ENCODE results near the gene LNX2.
"Not testable (repeated sequence)": the region's sequence is repeated elsewhere in the genome, so short reads cannot be mapped to it uniquely, and the experiment has no call there.

The LNX2 gene

DNA sequence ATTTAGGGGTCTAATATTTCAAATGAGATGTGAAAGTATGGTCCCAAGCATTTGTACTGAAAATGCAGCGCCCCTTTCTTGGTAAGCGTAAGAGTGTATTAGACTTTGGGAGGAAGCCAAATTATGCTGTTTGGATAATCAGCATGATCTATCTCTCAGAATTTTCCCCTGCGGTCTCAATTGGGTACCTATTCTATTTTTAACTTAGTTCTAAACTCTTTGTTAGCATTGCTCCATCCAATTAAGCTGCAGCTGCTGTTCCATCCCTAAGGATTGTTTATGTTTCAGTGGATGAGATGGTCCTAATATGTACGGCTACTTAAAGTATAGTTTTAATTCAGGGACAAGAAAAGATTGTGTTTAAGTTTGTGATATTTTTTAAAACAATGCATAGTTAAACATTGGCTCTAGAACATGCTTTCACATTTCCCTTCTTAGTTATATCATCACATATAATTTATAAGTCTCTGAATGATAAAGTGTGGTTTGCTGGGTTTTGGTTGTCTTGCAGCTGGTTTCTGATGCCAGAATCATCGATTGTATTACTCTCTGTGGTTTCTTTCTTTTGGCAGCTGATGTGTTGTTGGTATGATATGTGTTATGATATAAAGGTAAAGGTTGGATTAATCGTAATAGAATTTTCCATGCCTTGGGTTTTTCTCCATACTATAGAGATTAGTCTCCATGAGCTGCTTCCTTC lies 16.4 kb upstream of the LNX2 start:
- no peak for DNase-seq

DNA sequence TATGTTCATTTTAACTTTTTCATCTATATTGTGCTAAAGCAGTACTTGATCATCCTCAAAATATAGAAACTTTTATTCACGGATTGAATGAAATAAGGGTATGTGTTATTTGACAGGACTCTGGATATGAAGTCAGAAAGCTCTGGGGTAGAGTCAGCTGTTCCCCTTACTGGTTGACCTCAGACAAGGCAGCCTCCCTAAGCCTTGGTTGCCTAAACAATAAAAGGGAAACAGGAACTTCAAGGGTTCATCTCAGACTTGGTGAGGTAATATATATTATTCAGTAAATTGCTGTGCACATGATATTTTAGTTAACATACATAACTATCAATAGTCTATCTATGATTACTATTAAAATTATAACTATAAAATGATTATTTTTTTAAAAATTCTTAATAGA lies 14.9 kb upstream of the LNX2 start:
- DNase-seq = no peak

DNA sequence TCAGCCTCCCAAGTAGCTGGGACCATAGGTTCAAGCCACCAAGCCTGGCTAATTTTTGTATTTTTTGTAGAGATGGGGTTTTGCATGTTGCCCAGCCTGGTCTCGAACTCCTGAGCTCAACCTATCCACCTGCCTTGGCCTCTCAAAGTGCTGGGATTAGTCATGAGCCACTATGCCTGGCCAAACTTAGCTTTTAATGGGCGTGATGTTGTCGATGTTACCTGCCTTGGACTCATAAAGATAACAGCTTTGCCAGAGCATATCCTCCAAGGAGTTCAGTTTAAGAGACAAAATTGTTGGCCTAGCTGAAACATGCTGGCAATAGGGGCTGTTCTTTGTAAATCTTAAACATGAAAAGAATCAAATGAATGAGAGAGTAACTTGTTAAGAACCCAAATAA lies 14.5 kb upstream of the LNX2 start:
- no peak for DNase-seq

DNA sequence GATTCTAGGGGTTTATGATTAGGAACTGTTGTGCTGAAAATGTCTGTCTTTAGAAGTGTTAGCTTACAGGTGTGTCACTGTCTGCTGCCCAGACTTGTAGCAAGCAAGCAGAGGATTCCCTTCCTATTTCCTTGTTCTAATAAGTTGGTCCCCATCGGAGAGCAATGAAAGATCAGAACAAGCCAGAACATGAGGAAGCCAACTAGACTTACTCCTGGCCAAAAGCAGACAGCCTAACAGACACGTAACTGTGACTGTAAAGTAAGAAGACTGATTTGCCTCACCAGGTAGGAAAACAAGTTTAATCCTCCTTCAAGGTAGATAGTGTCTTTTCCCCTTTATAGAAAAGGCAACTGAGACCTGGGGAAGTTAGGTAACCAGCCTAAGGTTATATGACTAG lies 13.9 kb upstream of the LNX2 start:
- no peak for DNase-seq

DNA sequence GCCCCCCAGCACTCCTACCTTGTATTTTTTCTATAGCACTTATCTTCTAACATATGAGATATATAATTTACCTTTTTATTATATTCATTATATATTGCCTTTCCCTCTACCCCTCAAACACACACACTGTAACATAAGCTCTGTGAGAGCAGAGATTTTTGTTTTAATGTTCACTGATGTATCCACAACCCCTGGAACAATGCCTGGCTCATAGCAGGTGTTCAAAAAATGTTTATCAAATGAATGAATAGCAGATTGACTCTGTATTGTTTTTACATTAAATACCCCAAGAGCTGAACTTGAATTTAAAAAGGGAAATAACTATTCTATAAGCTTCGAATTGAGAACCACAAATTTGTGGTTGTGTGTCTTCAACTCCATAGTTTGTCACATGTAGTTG lies 12.3 kb upstream of the LNX2 start:
- no peak for DNase-seq

DNA sequence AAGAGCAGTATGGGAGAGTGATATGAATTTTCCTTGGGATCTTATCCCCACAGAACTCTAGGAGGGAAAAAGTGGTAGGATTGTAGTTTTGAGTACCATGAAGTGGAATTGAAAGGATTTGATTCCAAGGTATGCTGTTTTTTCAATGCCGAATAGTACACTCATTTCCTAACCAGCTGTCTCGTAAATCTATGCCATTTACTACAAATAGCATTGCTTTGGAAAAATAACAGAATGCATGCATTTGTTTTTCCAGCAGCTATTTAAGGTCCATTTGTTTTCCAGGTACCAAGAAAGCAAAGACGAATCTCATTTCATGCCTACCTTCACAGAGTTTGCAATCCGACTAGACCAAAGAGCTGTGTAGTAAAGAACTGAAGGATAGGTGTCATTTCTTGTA lies 11.9 kb upstream of the LNX2 start:
- DNase-seq = no peak

DNA sequence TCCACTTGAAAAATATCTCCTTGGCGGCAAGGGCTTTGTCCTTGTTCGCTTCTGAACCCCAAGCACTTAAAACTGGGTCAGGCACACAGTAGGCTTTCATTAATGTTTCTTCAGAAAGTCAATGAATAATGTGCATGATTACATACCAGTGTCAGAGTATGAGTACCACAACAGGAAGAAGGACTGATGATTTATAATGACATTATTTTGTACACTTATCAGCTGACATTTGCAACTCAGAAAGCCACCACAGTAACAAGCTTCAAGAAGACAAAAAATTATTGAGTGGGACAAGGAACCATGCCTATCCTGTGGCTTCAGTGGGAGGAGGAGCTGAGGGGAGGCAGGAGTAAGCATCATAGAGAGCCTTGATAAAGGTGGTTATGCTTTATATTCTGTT lies 11.3 kb upstream of the LNX2 start:
- DNase-seq = no peak

DNA sequence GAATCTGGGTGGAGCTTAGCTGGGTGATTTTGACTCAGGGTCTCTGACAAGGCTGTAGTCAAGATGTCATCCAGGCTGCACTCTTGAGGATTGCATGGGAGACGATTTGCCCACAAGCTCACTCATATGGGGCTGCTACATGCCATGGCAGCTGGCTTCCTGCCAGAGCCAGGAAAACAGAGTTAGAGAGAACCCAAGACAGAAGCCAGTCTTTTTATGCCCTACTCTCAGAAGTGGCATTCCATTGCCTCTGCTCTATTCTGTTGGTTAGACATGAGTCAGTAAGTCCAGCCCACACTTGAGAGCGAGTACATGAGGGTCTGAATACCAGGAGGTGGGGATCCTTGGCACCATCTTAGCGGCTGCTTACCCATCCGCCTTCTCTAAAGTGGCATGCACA lies 10.8 kb upstream of the LNX2 start:
- no peak for DNase-seq

DNA sequence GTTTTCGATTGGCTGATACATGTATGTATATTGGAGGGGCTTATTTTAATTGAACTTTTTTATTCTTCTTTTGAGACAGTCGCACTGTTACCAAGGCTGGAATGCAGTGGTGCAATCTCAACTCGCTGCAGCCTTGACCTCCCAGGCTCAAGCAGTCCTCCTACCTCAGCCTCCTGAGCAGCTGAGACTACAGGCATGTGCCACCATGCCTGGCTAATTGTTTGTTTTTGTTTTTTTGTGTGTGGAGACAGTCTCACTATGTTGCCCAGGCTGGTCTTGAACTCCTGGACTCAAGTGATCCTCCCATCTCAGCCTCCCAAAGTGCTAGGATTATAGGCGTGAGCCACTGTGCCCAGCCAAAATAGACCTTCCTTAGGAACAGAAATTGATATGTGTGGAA lies 8.4 kb upstream of the LNX2 start:
- not testable (repeated sequence) for DNase-seq

DNA sequence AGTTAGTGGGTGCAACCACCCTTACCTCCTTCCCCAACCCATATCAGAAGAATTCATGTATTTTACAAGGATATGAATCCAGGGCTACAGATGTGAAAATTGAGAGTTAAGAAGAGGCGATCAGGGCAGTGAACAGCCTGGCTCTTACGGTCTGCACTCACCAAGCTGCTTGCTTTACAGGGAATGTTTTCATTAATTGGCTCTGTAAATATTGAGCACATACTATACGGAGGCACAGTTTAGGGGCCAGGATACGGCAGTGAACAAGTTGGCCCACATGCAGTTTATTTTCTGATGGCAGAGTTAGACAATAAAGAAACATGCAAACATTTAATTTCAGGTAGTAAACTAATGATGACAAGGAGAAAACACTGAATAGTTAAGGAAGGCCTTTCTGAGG lies 7.8 kb upstream of the LNX2 start:
- no peak for DNase-seq

DNA sequence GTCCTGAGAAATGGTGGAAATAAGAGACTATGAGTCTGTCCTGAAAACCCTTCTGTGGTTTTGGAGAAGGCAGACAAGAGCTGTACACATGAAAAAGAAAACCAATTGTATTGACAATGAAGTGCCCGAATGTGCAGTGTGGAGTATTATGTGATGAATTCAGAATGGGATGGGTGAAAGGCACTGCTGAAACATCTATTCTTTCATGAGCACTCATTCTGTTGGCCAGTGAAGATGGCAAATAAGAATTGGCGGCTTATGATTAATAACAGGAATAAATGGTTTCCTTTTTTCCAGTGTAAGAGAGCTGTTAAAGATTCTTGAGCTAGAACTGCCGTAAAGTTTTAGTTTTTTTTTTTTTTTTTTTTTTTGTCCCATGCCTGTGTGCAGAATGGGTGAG lies 7.1 kb upstream of the LNX2 start:
- no peak for DNase-seq

DNA sequence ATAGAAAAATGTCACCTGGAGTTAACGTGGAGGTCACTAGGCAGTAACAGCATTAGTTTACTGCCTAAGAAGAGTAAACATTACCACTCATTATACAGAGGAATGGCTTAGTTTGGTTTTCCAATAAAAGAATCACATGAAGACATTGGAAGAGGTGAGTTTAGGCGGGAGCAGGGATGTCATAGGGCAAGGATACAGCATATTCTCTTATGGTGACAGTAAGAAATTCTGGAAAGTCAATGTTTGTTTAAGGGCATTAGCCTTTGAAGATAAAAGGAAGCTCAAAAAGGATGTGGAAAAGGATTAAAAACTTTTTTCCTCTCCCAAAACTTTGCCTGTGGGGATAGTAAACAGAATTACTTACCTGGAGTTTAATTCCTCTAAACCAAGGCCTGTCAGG lies 5.5 kb upstream of the LNX2 start:
- no peak for DNase-seq

DNA sequence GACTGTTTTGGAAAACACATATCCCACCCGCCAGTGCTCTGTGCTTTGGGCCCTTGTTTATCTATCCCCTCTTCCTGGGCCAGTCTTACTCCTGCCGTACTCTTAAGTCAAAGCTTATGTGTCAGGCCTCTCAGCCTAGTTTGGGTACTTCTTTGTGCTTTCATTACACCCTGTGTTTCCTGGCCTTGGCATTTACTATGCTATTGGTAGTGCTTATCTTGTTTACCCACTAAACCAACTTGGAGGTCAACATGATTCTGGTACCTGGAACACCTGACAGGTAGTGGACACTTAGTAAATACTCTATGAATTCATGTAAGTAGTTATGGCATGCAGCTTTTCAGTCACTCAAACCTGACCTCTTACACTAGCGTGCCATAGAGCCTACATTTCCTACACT lies 3.7 kb upstream of the LNX2 start:
- no peak for DNase-seq

DNA sequence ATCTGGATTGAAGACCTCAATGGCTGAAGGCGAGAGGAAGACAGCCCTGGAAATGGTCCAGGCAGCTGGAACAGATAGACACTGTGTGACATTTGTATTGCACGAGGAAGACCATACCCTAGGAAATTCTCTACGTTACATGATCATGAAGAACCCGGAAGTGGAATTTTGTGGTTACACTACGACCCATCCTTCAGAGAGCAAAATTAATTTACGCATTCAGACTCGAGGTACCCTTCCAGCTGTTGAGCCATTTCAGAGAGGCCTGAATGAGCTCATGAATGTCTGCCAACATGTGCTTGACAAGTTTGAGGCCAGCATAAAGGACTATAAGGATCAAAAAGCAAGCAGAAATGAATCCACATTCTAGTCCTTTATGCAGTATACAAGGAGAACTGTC lies 2.6 kb upstream of the LNX2 start:
- no peak for DNase-seq

DNA sequence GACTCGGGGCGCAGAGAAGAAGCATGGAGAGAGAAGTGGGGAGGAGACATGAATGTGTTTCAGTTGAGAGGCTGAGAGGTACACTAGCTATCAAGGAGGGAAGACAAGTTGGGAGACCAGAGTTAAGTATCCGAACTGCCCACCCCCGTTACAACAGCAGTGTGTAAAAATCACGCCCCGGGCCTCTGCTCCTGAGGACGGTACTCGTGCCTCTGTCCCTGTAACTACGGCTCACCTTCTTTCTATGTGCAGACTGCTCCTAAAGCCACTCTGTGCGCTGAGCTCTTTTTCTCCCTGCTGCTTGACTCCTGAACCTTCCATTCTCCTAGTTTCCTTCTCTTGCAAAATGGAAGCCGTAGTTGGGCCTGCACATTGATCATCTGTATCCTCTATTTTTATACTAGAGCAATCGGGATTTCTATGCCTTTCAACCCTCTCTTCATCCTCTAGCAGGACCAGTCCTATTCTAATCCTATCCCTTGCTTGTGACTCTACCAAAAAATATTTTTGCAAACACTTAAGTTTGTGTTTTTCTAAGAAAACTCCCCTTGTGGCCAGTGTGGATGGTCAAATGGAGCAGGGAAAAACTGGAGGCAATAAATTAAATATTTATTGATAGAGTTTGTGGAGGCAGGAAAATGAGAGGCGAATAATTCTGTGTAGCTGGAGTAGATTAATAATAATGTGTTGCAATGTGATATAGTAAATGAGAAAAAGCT lies 1.9 kb upstream of the LNX2 start:
- no peak for DNase-seq

DNA sequence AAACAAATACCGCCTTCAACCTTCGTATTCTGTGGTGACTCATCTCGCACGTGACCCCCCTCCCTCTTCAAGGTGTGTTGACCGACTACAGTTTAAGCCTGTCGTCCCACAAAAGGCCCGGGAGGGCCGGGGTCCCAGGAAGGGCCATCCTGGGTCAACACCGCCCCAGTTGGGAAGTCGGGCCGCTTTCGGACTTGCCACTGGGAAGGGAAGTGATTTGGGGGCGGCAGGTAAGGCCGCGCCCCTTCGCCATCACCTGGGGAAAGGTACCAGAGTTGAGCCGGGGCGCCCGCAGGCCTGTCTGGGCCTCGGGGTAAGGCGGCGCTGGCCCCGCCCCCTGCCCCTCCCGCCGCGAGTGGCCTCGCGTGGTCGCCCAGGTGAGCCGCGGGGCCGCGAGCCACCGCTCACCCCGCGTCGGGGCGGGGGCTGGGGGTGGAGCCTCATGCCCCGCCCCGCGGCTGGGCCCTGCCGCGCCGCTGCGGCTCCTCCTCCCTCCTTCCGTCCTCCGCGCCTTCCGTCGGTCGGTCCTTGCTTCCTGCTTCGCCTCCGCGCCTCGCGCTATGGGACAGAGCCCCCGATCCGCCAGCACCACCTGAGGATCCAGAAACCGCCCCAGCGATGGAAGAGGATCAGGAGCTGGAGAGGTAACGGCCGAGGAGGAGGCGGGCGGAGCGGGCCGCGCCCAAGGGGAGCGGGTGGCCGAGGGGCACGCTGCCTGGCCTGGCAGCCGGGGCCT lies 1.2 kb upstream of the LNX2 start, which contains the start of gene POLR1D:
POLR1D (plus strand) TSS at position 527 of the 736 bp plus-strand sequence; CDS start at position 619, 92 bp downstream.
- peak; percentile 83 for DNase-seq

DNA sequence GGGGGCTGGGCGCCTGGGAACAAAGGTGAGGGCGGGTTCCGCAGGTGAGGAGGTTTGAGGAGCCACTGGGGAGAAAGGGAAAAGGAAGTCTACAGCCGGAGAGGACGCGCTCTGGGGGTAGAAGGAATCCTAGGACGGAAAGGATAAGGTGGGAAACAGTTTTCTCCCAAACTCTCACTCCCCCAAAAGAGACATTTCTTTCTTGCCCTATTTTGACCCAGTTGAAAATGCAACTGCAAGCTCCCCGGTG lies 712 bp upstream of the LNX2 start:
- DNase-seq = no peak

DNA sequence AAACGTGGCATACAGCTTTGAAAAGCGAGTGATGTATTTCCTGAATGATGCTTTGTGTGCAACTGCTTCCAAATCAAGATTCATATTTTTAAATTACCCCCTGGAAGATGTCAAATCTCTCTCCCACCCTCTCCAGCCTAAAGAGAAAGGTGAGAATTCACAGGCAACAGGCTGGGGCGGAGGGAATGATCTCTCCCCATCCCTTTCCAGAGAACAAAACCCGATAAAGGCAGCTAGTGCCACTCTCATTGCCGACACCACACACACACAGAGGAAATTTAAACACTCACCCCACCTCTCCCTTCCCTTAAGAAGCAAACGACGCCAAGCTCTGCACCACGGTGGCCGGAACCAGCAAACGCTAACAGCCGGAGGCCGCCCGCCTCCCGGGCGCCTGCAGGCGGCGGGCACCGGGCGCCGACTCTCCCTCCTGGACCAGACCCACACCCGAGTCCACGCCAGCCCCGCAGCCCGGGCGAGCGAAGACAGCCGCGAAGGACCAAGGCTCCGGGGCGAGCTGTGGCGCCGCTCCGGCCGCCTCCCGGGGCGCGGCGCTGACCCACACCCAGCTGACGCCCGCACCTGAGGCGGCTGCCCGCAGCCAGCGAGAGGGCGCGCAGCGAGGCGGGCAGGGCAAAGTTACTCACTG lies 477 bp downstream of the LNX2 start:
- no peak for DNase-seq

DNA sequence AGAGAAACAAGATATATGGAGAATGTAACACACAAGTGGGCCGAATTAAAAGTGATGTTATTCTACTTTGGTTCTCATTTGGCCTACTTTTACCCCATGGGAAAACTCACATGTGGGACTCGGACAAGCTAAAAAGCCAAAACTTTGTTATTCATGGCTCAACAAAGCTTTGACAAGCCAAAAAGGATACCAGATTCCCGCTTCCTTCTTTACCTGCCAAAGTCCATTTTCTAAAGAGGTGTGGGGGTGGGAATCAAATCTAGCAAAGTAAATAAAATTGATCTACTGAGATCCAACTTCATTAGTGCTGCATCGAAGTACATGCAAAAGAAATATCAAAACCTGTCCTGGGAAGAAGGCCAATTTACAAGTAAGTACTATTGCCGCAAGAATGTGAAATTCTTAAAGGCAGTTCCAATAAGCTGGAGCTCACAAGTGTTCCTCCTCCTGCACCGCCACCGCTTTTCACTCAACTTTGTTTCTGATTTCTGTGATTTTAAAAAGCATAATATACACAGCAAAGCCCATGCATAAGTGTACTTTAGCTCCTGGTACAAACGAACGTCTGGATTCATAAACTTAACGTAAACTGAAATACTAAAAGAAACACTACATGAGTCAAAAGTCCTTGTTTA lies 1.1 kb downstream of the LNX2 start:
- no peak for DNase-seq

DNA sequence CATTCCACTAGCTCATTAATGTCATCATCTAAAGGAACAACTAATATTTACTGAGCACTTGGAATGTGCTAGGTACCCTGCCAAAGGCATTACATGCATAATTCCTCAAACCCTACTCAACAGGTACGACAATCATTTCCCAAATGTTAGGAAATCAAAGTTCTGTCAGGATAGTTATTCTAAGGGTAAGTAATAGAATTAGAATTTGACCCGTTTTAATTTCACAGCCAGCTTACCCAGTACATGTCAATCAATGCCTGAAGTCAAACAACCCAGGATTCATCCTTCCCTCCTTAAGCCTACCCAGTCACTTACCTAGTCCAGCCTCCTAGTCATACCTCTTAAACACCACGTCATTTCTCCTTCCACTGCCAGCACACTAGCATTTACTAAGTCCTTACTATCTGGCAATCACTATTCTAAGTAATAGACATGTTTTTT lies 2.4 kb downstream of the LNX2 start:
- DNase-seq = no peak

DNA sequence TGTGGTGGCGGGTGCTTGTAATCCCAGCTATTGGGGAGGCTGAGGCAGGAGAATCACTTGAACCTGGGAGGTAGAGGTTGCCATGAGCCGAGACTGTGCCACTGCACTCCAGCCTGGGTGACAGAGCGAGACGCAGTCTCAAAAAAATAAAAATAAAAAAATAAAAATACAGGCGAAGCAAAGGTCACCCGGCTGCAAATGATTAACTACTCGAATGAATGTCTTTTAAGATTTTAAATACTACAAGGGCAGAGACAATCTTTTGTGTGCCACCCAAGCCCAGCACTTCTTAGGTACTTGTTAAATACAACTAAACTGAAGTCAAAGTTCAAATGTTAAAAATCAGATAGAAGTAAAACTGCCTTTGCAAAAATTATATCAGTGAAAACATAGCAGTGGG lies 6.7 kb downstream of the LNX2 start:
- no peak for DNase-seq

DNA sequence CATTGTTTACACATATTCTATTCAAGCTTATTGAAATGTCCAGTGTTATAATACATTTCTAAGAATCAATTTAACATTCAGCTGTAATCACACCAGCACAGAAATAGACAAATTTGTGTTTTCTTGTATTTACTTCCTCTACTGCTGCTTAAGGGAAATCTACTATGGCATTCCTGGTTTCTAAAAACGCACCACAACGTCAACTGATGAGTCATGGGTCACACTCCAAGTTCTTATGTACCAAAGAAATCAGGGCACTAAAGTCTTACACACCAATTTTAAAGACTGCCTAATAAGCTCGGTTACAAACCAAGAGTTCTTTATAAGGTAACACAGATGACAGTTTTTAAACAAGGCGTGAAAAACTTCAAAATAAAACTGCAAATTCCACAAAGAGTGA lies 13.2 kb downstream of the LNX2 start:
- DNase-seq = no peak

DNA sequence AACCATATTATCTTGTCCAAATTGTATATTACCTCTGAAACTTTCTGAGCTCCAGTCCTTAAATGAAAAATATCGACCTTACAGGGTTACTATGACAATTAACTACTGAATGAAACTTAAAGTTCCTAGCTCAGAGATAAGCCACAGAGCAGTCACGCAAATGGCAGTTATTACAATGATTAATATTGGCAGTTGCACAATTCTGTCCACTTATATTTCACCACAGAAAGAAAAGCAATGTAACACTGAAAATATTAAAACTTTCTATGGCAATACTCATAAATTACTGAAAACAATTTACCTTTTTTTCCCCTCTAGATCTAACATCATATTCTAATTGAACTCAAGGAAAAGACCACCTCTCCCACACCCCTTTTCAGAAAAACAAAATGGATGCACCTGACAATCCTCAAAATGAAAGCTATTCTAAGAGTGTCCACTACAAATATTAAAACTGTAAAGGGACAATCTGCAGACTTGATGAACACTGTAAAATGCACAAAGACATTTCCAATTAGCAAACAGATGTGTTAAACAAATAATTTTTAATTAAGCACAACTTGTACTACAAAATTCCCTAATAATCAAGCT lies 14.6 kb downstream of the LNX2 start:
- no peak for DNase-seq
